ENCODE results near the gene NAALADL2. TPM values are rescaled to one million over a fixed set of nuclear protein-coding genes. Genes with fewer than 3 reads are reported as not detected.

The NAALADL2 gene
- total and polyA plus RNA-seq, 2 donors from 2014 or later: 2.0 to 20.2 TPM

DNA sequence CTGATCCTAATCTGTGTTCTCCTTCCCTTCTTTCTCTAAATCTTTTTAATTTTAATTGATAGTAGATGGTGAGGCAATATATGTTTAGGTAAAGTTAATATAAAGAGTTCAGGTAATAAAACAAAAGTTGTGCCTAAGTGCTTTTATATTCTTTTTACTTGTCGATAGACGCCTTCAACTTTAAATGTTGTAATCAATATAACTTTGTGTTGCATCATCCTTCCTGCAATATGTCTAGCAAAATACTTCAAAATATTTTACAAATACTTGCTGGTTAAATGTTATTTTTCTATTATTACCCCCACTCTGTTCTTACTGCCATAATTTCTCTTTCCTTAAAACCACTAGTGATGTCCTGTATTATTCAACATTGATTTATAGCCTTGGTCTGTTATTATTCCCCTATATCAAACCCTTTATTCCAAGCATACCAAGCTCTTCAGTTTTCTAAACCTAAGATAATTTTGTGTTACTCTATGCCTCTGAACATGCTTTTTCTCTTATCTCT lies 92.4 kb downstream of the NAALADL2 start:
- FAIRE-seq (no peak), DNase-seq (no peak)
- Histone ChIP-seq H3K36me3 (ENCODE audit: control insufficient read depth in 2 of 3, insufficient read depth in 3 of 3, low read length in 3 of 3) (no peaks in the 10 kb centered on the region), H3K4me3 (ENCODE audit: low read length in 3 of 3) (no peak overlapping the region), H3K4me1 (ENCODE audit: control insufficient read depth in 2 of 3, insufficient read depth in 2 of 3, low read depth in 1 of 3, low read length in 3 of 3) (no peaks in the 10 kb centered on the region), H3K9ac (ENCODE audit: low read length in 3 of 3) (no peak overlapping the region), H3K27me3 (ENCODE audit: control insufficient read depth, insufficient read depth, low read length) (no peaks in the 10 kb centered on the region), H3K9me3 (ENCODE audit: control insufficient read depth in 2 of 3, insufficient read depth in 1 of 3, low read length in 3 of 3) (no peaks in the 10 kb centered on the region), H3K27ac (ENCODE audit: low read depth in 2 of 2, low read length in 2 of 2) (no peak overlapping the region)
- TF ChIP-seq CTCF (IDR thresholded peaks at IDR 0.05; ENCODE audit: borderline replicate concordance, extremely low read depth, insufficient read depth): no peak
- intact Hi-C loops (cut with DNase I): no loop called here

- DNase-seq (no peak), FAIRE-seq (no peak)
These were observed 93.9 kb downstream of the NAALADL2 start for GRCh38 chr3:174953068-174953467.

GRCh38 chr3:174955513-174956016 lies 96.4 kb downstream of the NAALADL2 start:
- no peak for TF ChIP-seq CTCF (IDR thresholded peaks at IDR 0.05; ENCODE audit: borderline replicate concordance, extremely low read depth, insufficient read depth)
- no peak for FAIRE-seq
- H3K9ac ChIP-seq (ENCODE audit: low read length in 3 of 3): no peak overlapping the region
- no peak for DNase-seq
- H3K27me3 ChIP-seq (ENCODE audit: control insufficient read depth, insufficient read depth, low read length): no peaks in the 10 kb centered on the region
- H3K36me3 ChIP-seq (ENCODE audit: control insufficient read depth in 2 of 3, insufficient read depth in 3 of 3, low read length in 3 of 3): no peaks in the 10 kb centered on the region
- H3K27ac ChIP-seq (ENCODE audit: low read depth in 2 of 2, low read length in 2 of 2): no peak overlapping the region
- intact Hi-C loops (cut with DNase I): no loop called here
- no peak overlapping the region for H3K4me3 ChIP-seq (ENCODE audit: low read length in 3 of 3)
- H3K9me3 ChIP-seq (ENCODE audit: control insufficient read depth in 2 of 3, insufficient read depth in 1 of 3, low read length in 3 of 3): no peaks in the 10 kb centered on the region
- no peaks in the 10 kb centered on the region for H3K4me1 ChIP-seq (ENCODE audit: control insufficient read depth in 2 of 3, insufficient read depth in 2 of 3, low read depth in 1 of 3, low read length in 3 of 3)

More at GRCh38 chr3:174953068-174953467, 93.9 kb downstream of the NAALADL2 start:
- TF ChIP-seq CTCF (IDR thresholded peaks at IDR 0.05; ENCODE audit: borderline replicate concordance, extremely low read depth, insufficient read depth): no peak
- intact Hi-C loops (cut with DNase I): no loop called here
- Histone ChIP-seq H3K27me3 (ENCODE audit: control insufficient read depth, insufficient read depth, low read length) (no peaks in the 10 kb centered on the region), H3K9ac (ENCODE audit: low read length in 3 of 3) (no peak overlapping the region), H3K9me3 (ENCODE audit: control insufficient read depth in 2 of 3, insufficient read depth in 1 of 3, low read length in 3 of 3) (no peaks in the 10 kb centered on the region), H3K4me3 (ENCODE audit: low read length in 3 of 3) (no peak overlapping the region), H3K27ac (ENCODE audit: low read depth in 2 of 2, low read length in 2 of 2) (no peak overlapping the region), H3K36me3 (ENCODE audit: control insufficient read depth in 2 of 3, insufficient read depth in 3 of 3, low read length in 3 of 3) (no peaks in the 10 kb centered on the region), H3K4me1 (ENCODE audit: control insufficient read depth in 2 of 3, insufficient read depth in 2 of 3, low read depth in 1 of 3, low read length in 3 of 3) (no peaks in the 10 kb centered on the region)

- Histone ChIP-seq H3K4me3 (ENCODE audit: low read length in 3 of 3) (no peak overlapping the region), H3K4me1 (ENCODE audit: control insufficient read depth in 2 of 3, insufficient read depth in 2 of 3, low read depth in 1 of 3, low read length in 3 of 3) (no peaks in the 10 kb centered on the region), H3K27me3 (ENCODE audit: control insufficient read depth, insufficient read depth, low read length) (no peaks in the 10 kb centered on the region), H3K9me3 (ENCODE audit: control insufficient read depth in 2 of 3, insufficient read depth in 1 of 3, low read length in 3 of 3) (no peaks in the 10 kb centered on the region), H3K9ac (ENCODE audit: low read length in 3 of 3) (no peak overlapping the region), H3K27ac (ENCODE audit: low read depth in 2 of 2, low read length in 2 of 2) (no peak overlapping the region), H3K36me3 (ENCODE audit: control insufficient read depth in 2 of 3, insufficient read depth in 3 of 3, low read length in 3 of 3) (no peaks in the 10 kb centered on the region)
- intact Hi-C loops (cut with DNase I): no loop called here
- FAIRE-seq (no peak), DNase-seq (no peak)
- no peak for TF ChIP-seq CTCF (IDR thresholded peaks at IDR 0.05; ENCODE audit: borderline replicate concordance, extremely low read depth, insufficient read depth)
These were observed 97.9 kb downstream of the NAALADL2 start for GRCh38 chr3:174957081-174957480.

Measured in kidney (tissue), 14 donors.